CD14-positive monocyte (primary cell): Measurements from ENCODE around the gene WDR86. TPM values are rescaled to one million over a fixed set of nuclear protein-coding genes. Genes with fewer than 3 reads are reported as not detected.

Source experiments
- DNase-seq, 3 donors: peaks; one replicate each; pipeline ENCODE4 v3.0.0-alpha.2; 2011 to 2022
- H2AFZ ChIP-seq: 2 replicates; pipeline ENCODE4 v1.6.0; 2012; ENCODE audit warnings: mild to moderate bottlenecking, low read depth, low read length, inconsistent platforms; ENCODE audit not compliant: insufficient read depth, poor library complexity, severe bottlenecking
- H3K27ac ChIP-seq, 2 donors: 1 replicate in 1 of 2; 2 replicates in 1 of 2; pipeline ENCODE4 v1.5.1; 2012 to 2013; ENCODE audit warnings: low read length in 2 of 2, control low read depth in 1 of 2, inconsistent platforms in 1 of 2, low read depth in 1 of 2, mild to moderate bottlenecking in 1 of 2
- H3K27me3 ChIP-seq, 2 donors: one replicate each; pipeline versions ENCODE4 v1.6.0 to v1.6.1; 2011 to 2013; ENCODE audit warnings: low read length in 2 of 2; ENCODE audit not compliant: control insufficient read depth in 2 of 2, insufficient read depth in 2 of 2
- H3K36me3 ChIP-seq, 2 donors: replicated peaks in 1 of 2; 1 replicate in 1 of 2; 2 replicates in 1 of 2; pipeline versions ENCODE4 v1.5.1 to v1.6.1; 2012 to 2013; ENCODE audit warnings: low read length in 2 of 2, control low read depth in 1 of 2, inconsistent platforms in 1 of 2, mild to moderate bottlenecking in 1 of 2; ENCODE audit not compliant: insufficient read depth in 2 of 2, control insufficient read depth in 1 of 2
- H3K4me1 ChIP-seq, 2 donors: 1 replicate in 1 of 2; 2 replicates in 1 of 2; pipeline versions ENCODE4 v1.5.1 to v1.6.1; 2012 to 2013; ENCODE audit warnings: low read length in 2 of 2, control low read depth in 1 of 2, inconsistent platforms in 1 of 2, mild to moderate bottlenecking in 1 of 2, moderate library complexity in 1 of 2; ENCODE audit not compliant: insufficient read depth in 2 of 2, control insufficient read depth in 1 of 2
- H3K4me2 ChIP-seq: replicated peaks from 2 replicates; pipeline ENCODE3; 2012; ENCODE audit warnings: low read length, moderate library complexity, mild to moderate bottlenecking; ENCODE audit not compliant: poor library complexity, severe bottlenecking; ENCODE audit errors: extremely low read depth
- H3K4me3 ChIP-seq, 3 experiments: fragments of 200-600 bp in 1 of 3; sonication (generic) in 1 of 3; replicated peaks in 1 of 3; 1 replicate in 2 of 3; 2 replicates in 1 of 3; pipeline ENCODE4 v1.5.1; 2011 to 2013; ENCODE audit warnings: low read length in 3 of 3, mild to moderate bottlenecking in 3 of 3, control low read depth in 2 of 3, low read depth in 2 of 3, inconsistent platforms in 1 of 3, moderate library complexity in 1 of 3
- H3K79me2 ChIP-seq: 2 replicates; pipeline ENCODE4 v1.6.0; 2012; ENCODE audit warnings: mild to moderate bottlenecking, control low read depth, inconsistent platforms, low read length, moderate library complexity; ENCODE audit not compliant: insufficient read depth
- H3K9ac ChIP-seq: 2 replicates; pipeline ENCODE4 v1.6.0; 2017; ENCODE audit warnings: low read length, mild to moderate bottlenecking; ENCODE audit not compliant: insufficient read depth, poor library complexity, severe bottlenecking
- H3K9me3 ChIP-seq, 2 donors: replicated peaks in 1 of 2; 1 replicate in 1 of 2; 2 replicates in 1 of 2; pipeline versions ENCODE4 v1.5.1 to v1.6.1; 2012 to 2013; ENCODE audit warnings: low read length in 2 of 2, control low read depth in 1 of 2; ENCODE audit not compliant: control insufficient read depth in 1 of 2, insufficient read depth in 1 of 2
- H4K20me1 ChIP-seq: 2 replicates; pipeline ENCODE4 v1.6.0; 2012; ENCODE audit warnings: mild to moderate bottlenecking, low read length, control low read depth, moderate library complexity; ENCODE audit not compliant: insufficient read depth
- H3K27ac Mint-ChIP-seq, 7 donors: one replicate each; pipeline ENCODE4 v1.8.0; 2020; ENCODE audit warnings: mild to moderate bottlenecking in 7 of 7, mixed read lengths in 7 of 7, moderate library complexity in 6 of 7, inconsistent platforms in 2 of 7
- H3K27me3 Mint-ChIP-seq, 3 donors: one replicate each; pipeline ENCODE4 v1.8.0; 2021 to 2022; ENCODE audit warnings: low read depth in 3 of 3, mild to moderate bottlenecking in 3 of 3, mixed read lengths in 3 of 3, moderate library complexity in 3 of 3, inconsistent platforms in 1 of 3
- H3K36me3 Mint-ChIP-seq, 2 donors: one replicate each; pipeline ENCODE4 v1.8.0; 2020; ENCODE audit warnings: mixed read lengths in 2 of 2, inconsistent platforms in 1 of 2, mild to moderate bottlenecking in 1 of 2
- H3K4me1 Mint-ChIP-seq: one replicate; pipeline ENCODE4 v1.8.0; 2020; ENCODE audit warnings: mild to moderate bottlenecking, mixed read lengths
- H3K4me3 Mint-ChIP-seq, 2 donors: one replicate each; pipeline ENCODE4 v1.8.0; 2020; ENCODE audit warnings: mild to moderate bottlenecking in 2 of 2, mixed read lengths in 2 of 2, moderate library complexity in 1 of 2
- H3K9me3 Mint-ChIP-seq, 7 donors: one replicate each; pipeline ENCODE4 v1.8.0; 2020 to 2022; ENCODE audit warnings: mixed read lengths in 7 of 7, mild to moderate bottlenecking in 6 of 7, moderate library complexity in 6 of 7, inconsistent platforms in 2 of 7
- WGBS: methylation state at CpG from one replicate; pipeline ENCODE4 v1.1.5; 2013; ENCODE audit warnings: missing lambda C conversion rate; ENCODE audit not compliant: insufficient coverage; 5-methylcytosine and 5-hydroxymethylcytosine counted together
- intact Hi-C, 2 donors: fragments of 100-400 bp; cut with micrococcal nuclease; formaldehyde crosslinking; loops; one replicate each; pipeline versions ENCODE4 v1.15.0 to v1.15.1; 2023
- polyA plus RNA-seq, 3 donors: library from polyadenylated mRNA; depleted of rRNA in 1 of 3; unstranded in 2 of 3; stranded (reverse) in 1 of 3; fragments of 300-500 nt in 2 of 3; fragments of >200 nt in 1 of 3; fragmentation: Illumina TruSeq in 2 of 3; gene quantifications; 1 replicate in 2 of 3; 2 replicates in 1 of 3; pipeline ENCODE4 v1.2.3, GENCODE V29; 2012 to 2021
- TF ChIP-seq, protein P1 (sequence below): fragments of 200-600 bp; IDR thresholded peaks from one replicate; pipeline ENCODE4 v1.8.0; 2022; ENCODE audit warnings: antibody characterized with exemption, mild to moderate bottlenecking

WDR86 gene
- polyA plus RNA-seq, 3 donors, result 0.11 to 0.30 (median 0.24) TPM

DNA sequence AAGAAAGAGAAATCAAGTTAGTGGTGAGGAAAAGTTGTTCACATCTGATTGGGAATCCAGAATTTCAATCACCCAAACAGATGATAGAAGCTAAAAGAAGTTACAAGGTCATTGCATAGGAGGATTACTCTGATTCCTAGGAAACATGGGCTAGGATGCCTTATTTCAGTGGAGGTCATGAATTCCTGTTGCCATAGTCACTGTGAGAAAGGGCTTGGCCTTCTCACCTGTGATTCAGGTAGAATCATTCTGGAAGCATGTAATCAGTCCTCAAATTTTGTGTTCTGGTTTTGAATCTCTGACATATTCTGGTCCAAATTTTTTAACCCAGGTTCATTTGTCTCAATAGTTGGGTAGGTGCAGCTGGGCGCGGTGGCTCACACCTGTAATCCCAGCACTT is 72.5 kb downstream of the WDR86 start:
- WGBS, result no CpG with 5 or more reads among the region's 2 CpGs
- peaks cover 29% of the 10 kb centered on the region for H3K4me1 Mint-ChIP-seq
- intact Hi-C loops, result no loop called here

DNA sequence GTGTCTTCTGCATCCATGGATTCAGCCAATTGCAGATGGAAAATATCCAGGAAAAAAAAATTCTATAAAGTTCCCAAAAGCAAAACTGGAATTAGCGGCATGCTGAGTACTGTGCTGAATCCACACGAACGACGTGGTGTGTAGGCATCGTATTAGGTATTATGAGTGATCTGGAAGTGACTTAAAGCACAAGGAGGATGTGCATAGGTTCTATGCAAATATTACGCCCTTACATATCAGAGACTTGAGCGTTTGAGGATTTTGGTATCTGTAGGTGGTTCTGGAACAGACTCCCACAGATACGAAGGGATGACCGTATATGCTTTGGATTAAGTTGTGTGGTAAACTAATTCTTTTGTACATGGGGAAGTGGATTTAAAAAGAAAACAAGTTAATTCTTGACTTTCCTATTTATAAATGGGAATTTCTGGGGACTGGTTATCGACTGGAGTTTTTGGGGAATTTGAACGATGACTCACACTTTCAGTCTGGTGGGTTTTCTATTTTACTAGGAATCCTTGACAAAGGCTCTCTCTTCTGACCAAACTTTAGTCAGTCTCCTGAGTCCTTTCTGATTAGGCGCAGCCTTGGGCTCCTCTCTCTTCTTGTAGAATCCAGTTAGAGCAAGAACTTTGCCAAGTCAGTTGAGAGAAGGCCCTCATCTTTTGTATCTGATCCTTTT is 73.7 kb downstream of the WDR86 start:
- Mint-ChIP-seq H3K27me3 (peaks cover 0 to 9% (median 0%) of the 10 kb centered on the region in 3 donors), H3K27ac (no peak overlapping the region), H3K9me3 (peaks cover 0 to 11% (median 0%) of the 10 kb centered on the region in 7 donors), H3K4me3 (no peak overlapping the region), H3K36me3 (no peaks in the 10 kb centered on the region), H3K4me1 (peaks cover 29% of the 10 kb centered on the region)
- TF ChIP-seq, protein P1, sequence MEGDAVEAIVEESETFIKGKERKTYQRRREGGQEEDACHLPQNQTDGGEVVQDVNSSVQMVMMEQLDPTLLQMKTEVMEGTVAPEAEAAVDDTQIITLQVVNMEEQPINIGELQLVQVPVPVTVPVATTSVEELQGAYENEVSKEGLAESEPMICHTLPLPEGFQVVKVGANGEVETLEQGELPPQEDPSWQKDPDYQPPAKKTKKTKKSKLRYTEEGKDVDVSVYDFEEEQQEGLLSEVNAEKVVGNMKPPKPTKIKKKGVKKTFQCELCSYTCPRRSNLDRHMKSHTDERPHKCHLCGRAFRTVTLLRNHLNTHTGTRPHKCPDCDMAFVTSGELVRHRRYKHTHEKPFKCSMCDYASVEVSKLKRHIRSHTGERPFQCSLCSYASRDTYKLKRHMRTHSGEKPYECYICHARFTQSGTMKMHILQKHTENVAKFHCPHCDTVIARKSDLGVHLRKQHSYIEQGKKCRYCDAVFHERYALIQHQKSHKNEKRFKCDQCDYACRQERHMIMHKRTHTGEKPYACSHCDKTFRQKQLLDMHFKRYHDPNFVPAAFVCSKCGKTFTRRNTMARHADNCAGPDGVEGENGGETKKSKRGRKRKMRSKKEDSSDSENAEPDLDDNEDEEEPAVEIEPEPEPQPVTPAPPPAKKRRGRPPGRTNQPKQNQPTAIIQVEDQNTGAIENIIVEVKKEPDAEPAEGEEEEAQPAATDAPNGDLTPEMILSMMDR, result no peak
- 98% methylated on average over 8 of the region's 12 CpGs for WGBS
- H3K36me3 ChIP-seq, result no peaks in the 10 kb centered on the region
- no peak overlapping the region for H3K27ac ChIP-seq
- no peak overlapping the region for H3K4me2 ChIP-seq
- H4K20me1 ChIP-seq, result no peaks in the 10 kb centered on the region
- H3K79me2 ChIP-seq, result no peaks in the 10 kb centered on the region
- no peak overlapping the region for H3K9ac ChIP-seq
- H3K4me1 ChIP-seq, result peaks cover 23 to 25% of the 10 kb centered on the region in 2 donors
- peak in 1 of 3 donors; percentile 14 for DNase-seq
- no peaks in the 10 kb centered on the region for H3K9me3 ChIP-seq
- no peaks in the 10 kb centered on the region for H3K27me3 ChIP-seq
- no peak overlapping the region for H2AFZ ChIP-seq
- intact Hi-C loops, result no loop called here
- H3K4me3 ChIP-seq, result no peak overlapping the region

More for the DNA sequence above, 72.5 kb downstream of the WDR86 start:
- peaks cover 0 to 7% (median 0%) of the 10 kb centered on the region in 3 donors for H3K27me3 Mint-ChIP-seq
- no peak overlapping the region for H3K9ac ChIP-seq
- H4K20me1 ChIP-seq, result no peaks in the 10 kb centered on the region
- H3K27ac Mint-ChIP-seq, result no peak overlapping the region
- H3K9me3 Mint-ChIP-seq, result peaks cover 0 to 11% (median 0%) of the 10 kb centered on the region in 7 donors
- H3K27ac ChIP-seq, result no peak overlapping the region
- no peak overlapping the region for H3K4me3 Mint-ChIP-seq
- H3K4me3 ChIP-seq, result no peak overlapping the region
- H3K27me3 ChIP-seq, result no peaks in the 10 kb centered on the region
- TF ChIP-seq, protein P1, result no peak
- no peaks in the 10 kb centered on the region for H3K36me3 ChIP-seq
- peaks cover 5% of the 10 kb centered on the region for H3K79me2 ChIP-seq
- no peaks in the 10 kb centered on the region for H3K9me3 ChIP-seq
- H3K36me3 Mint-ChIP-seq, result no peaks in the 10 kb centered on the region
- peaks cover 26 to 28% of the 10 kb centered on the region in 2 donors for H3K4me1 ChIP-seq
- H2AFZ ChIP-seq, result no peak overlapping the region
- H3K4me2 ChIP-seq, result no peak overlapping the region
- no peak for DNase-seq
